ENCODE measurements around the gene GNB5.

Gene GNB5

DNA sequence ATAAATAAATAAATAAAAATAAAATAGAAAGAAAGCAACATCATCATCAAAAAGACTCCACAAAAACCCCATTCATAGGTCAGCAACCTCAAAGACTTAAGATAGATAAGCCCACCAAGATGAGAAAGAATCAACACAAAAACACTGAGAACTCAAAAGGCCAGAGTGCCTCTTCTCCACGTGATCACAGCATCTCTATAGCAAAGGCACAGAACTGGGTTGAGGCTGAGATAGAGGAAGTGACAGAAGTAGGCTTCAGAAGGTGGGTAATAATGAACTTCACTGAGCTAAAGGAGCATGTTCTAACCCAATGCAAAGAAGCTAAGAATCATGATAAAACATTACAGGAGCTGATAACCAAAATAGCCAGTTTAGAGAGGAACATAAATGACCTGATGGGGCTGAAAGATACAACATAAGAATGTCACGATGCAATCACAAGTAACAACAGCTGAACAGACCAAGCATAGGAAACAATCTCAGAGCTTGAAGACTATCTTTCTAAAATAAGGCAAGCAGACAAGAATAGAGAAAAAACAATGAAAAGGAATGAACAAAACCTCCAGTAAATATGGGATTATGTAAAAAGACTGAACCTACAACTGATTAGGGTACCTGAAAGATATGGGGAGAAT is 26.4 kb downstream of the GNB5 start:
- no peak for DNase-seq

GRCh38 chr15:52163321-52164190 is 27.6 kb downstream of the GNB5 start:
- no peak for DNase-seq

DNA sequence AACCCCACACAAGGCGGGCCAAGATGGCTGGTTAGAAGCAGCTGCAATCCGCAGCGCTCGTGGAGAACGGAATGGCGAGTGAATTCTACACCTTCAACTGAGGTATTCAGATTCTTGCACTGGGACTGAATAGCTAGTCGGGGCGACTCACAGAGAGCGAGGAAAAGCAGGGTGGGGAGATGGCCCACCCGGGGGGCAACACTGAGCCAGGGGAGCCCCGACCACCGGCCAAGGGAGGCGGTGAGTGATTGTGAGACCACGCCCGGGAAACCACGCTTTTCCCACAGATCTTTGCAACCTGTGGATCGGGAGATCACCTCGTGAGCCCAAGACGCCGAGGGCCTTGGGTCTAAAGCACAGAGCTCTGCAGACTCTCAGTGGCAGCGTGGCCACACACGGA is 28.3 kb downstream of the GNB5 start:
- no peak for DNase-seq

GRCh38 chr15:52162260-52162659 is 28.9 kb downstream of the GNB5 start:
- DNase-seq: no peak

GRCh38 chr15:52161406-52161966 is 29.7 kb downstream of the GNB5 start:
- no peak for DNase-seq

- DNase-seq: no peak
These were observed 31.5 kb downstream of the GNB5 start for GRCh38 chr15:52159645-52160044.

GRCh38 chr15:52158084-52158765 is 33.0 kb downstream of the GNB5 start:
- no peak for DNase-seq

GRCh38 chr15:52155878-52156277 is 35.3 kb downstream of the GNB5 start:
- DNase-seq: no peak

DNA sequence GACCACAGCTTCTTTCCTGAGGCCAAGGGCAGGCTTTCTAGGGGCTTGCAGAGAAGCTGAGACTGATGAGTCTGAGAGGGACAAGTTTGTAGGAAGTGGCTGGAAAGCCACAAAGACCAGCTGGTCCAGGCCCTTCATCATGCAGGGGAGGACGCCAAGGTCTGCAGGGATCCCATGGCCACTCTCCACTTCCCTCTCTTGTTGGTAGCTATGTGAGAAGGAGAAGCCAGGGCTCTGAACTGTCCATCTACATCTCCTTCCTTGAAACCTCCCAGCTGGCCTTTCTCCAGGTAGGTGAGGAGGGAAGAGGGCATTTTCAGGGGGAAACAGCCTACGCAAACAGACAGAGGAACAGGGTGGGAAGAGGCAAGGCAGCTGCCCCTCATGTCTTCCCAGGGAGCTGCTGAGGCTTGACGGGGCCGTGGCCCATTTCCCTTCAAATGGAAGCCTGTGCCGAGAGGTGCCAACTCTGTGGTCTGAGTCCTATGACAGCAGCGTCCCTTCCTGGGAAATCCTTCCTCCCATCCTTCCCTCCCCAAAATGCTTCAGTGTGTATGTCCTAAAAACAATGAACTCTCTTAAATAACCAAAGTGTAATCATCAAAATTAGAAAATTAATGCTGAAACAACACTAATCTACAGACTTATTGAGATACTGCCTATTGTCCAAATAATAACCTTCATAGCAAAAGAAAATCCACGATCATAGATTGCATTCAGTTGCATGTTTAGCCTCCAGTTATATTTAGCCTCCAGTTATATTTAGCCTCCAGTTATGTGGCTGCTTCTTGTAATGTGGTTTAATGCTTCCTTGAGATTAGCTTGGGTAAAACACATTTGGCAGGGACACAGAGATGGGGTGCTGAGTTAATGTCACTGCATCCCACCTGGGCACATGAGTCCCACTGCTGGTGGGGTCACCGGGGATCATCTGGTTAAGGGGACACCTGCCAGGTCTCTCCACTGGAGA is 36.0 kb downstream of the GNB5 start:
- no peak for DNase-seq

DNA sequence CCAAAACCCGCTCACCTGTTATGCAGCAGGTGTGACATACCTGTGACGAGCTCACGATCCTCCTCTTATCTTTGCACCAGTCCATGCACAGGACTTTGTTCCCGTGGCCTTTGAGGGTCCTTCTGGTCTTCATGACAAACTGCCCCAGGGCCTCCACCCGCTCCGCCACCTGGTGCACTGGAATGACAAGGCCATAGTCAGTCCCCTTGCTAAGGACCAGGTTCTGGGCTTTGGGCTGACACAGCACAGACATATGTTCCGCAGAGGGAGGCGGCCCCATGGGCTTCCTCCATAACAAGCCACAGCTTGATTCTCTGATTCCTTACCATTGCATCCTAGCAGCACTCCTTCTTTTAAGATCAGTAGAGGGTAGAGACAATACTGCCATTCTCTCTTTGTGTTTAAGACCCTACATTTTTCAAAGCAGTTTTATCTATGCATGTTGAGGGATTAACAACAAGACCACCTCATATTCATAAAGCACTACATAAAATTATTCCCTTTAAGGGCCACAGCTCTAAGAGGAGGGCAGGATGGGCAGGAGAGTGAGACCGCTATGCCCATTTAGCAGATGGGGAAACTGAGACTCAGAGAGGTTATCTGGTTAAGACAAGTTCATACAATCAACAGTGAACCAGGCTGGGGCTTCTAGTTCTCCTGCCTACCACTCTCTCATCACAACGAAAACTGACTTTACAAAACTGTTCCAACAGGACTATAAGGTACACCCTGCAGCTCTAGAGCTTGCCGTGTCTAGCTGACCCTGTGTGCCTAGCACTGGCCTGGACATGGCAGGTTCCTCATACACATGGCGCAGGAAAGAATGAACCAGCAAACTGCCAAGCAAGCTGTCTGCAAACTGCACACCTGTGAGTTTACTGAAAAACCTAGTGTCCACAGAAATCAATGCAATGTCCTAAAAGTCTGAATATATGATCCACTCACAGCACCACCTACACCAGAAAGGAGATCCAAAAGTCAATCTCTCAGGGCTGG is 37.0 kb downstream of the GNB5 start:
- DNase-seq: no peak

GRCh38 chr15:52151353-52151752 is 39.8 kb downstream of the GNB5 start:
- DNase-seq: no peak

DNA sequence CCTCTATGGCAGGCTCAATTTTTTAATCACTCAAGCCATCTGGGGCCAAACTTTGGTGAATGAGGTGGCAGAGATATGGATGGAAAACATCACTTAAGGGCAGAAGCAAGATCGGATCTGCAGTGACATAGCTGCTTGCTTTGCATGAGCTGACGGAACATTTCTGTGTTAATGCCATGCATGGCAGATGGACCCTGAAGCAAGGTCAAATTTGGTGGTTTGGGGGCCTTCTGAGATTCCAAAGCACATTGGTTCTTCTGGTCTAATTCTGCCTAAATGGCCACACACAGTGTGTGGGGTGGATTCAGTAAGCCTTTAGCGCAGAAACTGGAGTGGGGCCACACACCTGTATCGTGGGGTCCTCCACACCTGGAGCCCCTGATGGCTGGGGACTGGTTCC is 40.3 kb downstream of the GNB5 start:
- DNase-seq: no peak

GRCh38 chr15:52150043-52150825 is 41.0 kb downstream of the GNB5 start:
- DNase-seq: no peak

DNA sequence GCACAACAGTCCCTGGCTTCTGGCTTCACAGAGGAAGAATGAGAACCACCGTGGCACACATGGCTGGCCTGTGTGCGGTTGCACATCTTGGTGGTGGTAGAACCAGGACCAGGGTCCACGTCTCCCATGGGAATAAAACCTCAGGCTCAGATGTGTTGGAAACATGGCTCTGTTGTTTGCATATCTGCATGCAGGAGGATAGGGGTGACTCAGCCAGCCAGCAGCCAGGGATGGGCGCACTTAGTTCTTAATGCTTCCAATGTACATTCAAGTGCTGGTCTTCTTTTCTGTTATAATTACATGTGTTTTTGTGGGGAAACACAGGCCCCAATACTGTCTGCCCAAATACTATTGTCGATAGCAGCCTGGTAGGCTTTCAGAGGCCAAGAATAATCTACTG is 42.8 kb downstream of the GNB5 start:
- no peak for DNase-seq

DNA sequence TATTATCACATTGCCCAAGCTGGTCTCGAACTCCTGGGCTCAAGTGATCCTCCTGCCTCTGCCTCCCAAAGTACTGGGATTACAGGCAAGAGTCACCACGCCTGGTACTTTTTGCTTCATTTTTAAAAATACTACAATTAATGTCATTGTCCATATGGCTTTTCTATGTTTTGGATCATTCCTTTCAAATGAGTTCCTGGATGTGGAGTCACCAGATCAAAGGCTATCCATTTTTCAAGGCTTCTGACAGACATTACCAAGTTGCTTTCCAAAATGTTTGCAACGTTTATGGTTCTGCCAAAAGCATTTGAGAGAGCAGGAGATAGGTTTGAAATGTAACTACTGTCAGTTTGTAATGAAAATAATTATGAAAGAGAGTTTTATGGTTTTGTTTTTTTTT is 44.4 kb downstream of the GNB5 start:
- no peak for DNase-seq

GRCh38 chr15:52146261-52146660 is 44.9 kb downstream of the GNB5 start:
- no peak for DNase-seq

DNA sequence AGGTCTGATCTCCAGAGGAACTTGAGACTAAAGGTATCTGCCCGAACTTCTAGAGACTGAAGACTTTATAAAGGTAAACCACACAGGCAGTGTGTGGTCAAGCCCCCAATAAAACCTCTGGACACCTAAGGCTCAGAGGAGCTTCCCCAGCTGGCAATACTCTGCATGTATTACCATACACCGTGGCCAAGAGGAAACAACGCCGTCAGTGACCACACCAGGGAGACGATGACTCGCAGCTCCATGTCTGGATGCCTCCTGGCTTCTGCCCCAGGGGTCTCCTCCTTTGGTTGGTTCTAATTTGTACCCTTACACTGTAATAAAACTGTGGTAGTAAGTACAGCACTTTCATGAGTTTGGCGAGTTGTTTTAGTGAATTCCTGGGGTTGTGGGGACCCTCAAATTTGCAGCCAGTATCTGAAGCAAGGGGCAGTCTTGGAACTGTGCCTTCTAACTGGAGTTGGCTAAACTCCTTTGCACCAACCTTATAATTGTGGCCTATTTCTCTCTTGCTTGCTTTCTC is 46.5 kb downstream of the GNB5 start:
- no peak for DNase-seq

DNA sequence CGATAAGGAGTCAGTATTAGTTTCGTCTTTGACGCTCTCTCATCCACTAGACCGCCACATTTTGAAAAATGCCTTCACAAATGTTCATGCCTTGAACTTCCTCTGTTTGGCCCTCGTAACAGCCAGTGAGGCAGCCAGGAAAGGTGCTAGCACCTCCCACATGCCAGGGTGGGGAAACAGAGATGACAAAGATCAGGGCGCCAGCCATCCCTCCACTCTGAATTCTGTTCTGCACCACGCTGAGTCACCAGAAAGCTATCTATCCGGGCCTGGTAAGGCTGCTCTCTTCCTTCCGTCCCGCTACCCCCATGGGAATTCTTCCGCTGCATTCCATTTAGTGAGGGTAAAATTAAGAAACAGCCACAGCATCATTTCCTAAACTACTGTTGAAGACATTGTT is 47.3 kb downstream of the GNB5 start:
- no peak for DNase-seq

GRCh38 chr15:52140646-52141045 is 50.5 kb downstream of the GNB5 start:
- no peak for DNase-seq

Measured in DMS 273 treated with DMSO at 0.1 percent for 48 hours (cell line).